HG03025 (cell line): ENCODE measurements around the gene BPIFB4.
"Not testable (repeated sequence)": the region's sequence is repeated elsewhere in the genome, so short reads cannot be mapped to it uniquely, and the experiment has no call there.

ENCODE experiments used
- ATAC-seq: cut with Tn5 transposase; IDR thresholded peaks from one replicate; pipeline ENCODE4 v1.9.1; 2021; ENCODE audit warnings: mild to moderate bottlenecking, moderate library complexity; ENCODE audit not compliant: unreplicated experiment, low FRiP score

The BPIFB4 gene

GRCh38 chr20:33112547-33113386 lies 33.3 kb downstream of the BPIFB4 start:
- ATAC-seq, result no peak

GRCh38 chr20:33113387-33113908 lies 34.0 kb downstream of the BPIFB4 start:
- ATAC-seq, result no peak

- not testable (repeated sequence) for ATAC-seq
These were observed 36.1 kb downstream of the BPIFB4 start for GRCh38 chr20:33115501-33115900.

GRCh38 chr20:33119725-33120720 lies 40.6 kb downstream of the BPIFB4 start:
- no peak for ATAC-seq

GRCh38 chr20:33120934-33121333 lies 41.5 kb downstream of the BPIFB4 start:
- no peak for ATAC-seq

- ATAC-seq, result not testable (repeated sequence)
These were observed 42.9 kb downstream of the BPIFB4 start for GRCh38 chr20:33122297-33122696.

GRCh38 chr20:33124261-33124660 lies 44.8 kb downstream of the BPIFB4 start:
- ATAC-seq, result no peak

GRCh38 chr20:33124994-33125393 lies 45.6 kb downstream of the BPIFB4 start:
- ATAC-seq, result no peak

- ATAC-seq, result no peak
These were observed 46.5 kb downstream of the BPIFB4 start for GRCh38 chr20:33125983-33126382.

GRCh38 chr20:33127422-33128097 lies 48.1 kb downstream of the BPIFB4 start:
- ATAC-seq, result no peak

GRCh38 chr20:33130568-33131061 lies 51.2 kb downstream of the BPIFB4 start:
- ATAC-seq, result no peak

GRCh38 chr20:33131949-33132473 lies 52.6 kb downstream of the BPIFB4 start:
- no peak for ATAC-seq

- no peak for ATAC-seq
These were observed 53.3 kb downstream of the BPIFB4 start for GRCh38 chr20:33132513-33133372.

- ATAC-seq, result no peak
These were observed 54.0 kb downstream of the BPIFB4 start for GRCh38 chr20:33133373-33133941.

- ATAC-seq, result no peak
These were observed 57.8 kb downstream of the BPIFB4 start for GRCh38 chr20:33137195-33137594.

GRCh38 chr20:33139467-33139866 lies 60.0 kb downstream of the BPIFB4 start:
- no peak for ATAC-seq

GRCh38 chr20:33145521-33145920 lies 66.1 kb downstream of the BPIFB4 start:
- no peak for ATAC-seq

GRCh38 chr20:33147299-33147698 lies 67.9 kb downstream of the BPIFB4 start:
- no peak for ATAC-seq

GRCh38 chr20:33148040-33148439 lies 68.6 kb downstream of the BPIFB4 start:
- ATAC-seq, result no peak
